Measurements from ENCODE around the gene STRN3.

- TF ChIP-seq POLR2A (IDR thresholded peaks at IDR 0.05) (no peak), CTCF (IDR thresholded peaks at IDR 0.05) (no peak)
These were observed 1.7 kb upstream of the STRN3 start for GRCh38 chr14:31027847-31028246.
